Superior temporal gyrus (tissue), 1 donor: ENCODE measurements around the gene FAM120A.
A peak's percentile ranks its signal among the peaks of the same experiment; 100 is the strongest.
"Not testable (repeated sequence)": the region's sequence is repeated elsewhere in the genome, so short reads cannot be mapped to it uniquely, and the experiment has no call there.

Experiments used
- DNase-seq: peaks from one replicate; pipeline ENCODE4 v3.0.0-alpha.2; 2016; ENCODE audit errors: extremely low spot score

Gene FAM120A

DNA sequence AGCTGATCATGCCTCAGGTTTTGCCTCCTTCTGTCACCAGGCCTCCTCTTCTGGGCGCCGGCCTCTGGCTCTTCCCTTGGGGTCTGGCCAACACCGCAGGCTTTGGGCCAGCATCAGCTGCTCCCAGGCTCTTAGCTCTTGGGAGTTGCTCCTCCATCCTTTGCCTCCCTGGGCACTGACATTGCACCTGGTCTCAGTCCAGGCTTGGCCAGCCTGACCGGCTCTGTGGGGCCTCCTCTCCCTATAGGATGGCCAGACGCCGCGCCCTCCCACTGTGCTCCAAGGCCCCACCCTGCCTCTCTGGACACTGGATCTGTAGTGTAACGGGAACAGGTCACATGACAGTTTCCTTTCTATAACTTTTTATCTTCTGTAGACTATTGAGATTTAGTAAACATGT is 59.7 kb downstream of the FAM120A start:
- peak; percentile 45 for DNase-seq

DNA sequence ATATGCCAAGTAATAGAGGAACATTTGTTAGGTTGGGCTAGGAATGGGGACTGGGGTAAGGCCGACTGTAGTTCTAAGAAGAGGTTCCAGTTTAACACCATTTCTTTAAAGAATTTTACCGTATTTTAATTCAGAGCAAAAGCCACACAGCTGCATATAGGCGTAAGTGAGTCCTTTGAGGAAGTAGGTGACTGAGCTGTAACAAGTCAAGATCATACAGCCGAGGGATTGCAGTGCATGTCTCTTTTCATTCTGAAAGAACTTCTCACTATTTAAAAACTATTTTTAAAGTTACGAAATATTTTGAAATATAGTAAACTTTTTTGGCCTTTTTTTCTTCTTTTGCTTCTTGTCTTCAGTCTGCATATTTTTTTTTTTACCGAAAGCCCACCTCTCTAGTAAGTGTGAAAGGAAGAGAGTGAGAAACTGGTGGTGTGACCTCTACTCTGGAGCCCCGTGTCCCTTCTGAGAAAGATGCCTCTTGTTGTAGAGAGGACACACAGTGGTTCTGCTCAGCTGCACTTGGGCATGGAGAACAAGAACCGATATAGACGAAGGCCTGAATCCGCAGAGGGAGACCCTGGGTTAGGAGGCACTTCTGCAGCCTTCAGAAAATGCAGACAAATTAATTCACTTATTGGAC is 60.8 kb downstream of the FAM120A start:
- not testable (repeated sequence) for DNase-seq

DNA sequence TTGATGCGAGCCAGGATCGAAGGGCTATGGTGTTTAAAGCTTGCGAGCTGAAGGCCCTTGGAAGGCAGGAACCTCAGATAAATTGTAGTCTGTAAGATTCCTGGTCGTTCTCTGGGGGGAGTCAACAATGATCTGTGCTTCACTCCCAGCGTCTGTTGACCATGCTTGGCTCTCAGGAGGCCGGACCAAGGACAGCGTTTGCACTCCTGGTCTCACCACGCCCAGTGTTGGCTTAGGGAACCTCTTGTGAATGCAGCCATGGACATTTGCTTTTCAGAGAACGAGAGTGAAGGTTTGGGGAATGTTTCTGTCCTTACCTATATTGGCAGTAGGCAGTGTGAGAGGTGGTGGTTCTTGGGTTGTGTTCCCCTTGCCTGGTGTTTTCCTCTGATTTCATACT is 62.1 kb downstream of the FAM120A start:
- DNase-seq, result no peak

DNA sequence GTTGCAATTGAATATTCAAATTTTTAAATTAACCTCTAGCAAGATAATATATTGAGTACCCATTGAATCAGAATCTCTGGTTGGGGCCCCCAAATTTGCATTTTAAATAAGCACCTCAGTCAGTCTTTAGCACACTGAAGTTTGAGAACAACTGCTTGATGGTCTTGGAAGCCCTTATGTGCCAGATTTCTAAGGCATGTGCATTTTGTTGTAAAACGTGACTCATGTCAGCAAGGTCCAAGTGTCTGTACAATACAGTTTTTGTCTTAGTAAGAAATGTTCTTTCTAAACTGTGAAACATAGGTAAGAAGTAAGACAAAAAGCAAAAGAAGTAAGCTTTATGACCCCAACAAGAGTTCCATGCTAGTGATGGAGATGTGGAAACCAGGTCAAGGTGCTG is 65.8 kb downstream of the FAM120A start:
- no peak for DNase-seq

DNA sequence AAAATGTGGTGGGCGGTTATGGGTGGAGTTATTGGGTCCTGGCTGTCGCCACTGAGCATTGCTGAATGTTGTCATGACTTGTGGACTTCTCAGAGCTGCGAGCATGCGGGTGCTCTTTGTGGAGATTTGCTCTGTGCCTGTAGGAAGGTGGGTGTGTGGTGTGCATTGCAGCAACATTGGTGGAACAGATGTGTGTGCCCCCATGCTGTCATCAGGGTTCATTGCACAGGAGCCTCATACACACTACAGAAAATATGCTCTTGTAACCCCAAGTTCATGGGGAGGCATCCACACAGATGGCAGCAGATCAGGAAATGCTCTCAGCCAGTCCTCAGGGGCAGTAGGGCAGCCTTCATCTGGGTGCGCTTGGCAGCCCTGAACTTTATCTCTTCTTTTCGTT is 69.0 kb downstream of the FAM120A start:
- no peak for DNase-seq

DNA sequence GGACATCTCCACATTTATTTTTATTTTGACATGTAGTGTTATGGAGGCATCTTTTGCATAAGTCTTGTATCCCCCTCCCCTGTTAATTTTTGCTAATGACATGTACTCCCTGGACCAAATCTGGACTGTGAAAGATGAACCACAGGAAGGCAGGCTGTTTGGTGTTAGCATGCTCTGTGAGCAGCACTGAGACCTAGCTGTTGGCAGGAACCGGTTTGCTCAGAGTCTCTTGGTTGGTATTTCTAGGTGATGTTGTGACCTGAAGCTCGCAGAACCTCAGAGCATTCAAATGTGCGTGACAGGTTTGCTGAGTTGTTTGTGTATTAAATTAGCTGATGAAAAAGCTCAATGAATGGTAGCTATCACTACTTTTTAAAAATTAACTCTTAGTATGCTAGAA is 71.3 kb downstream of the FAM120A start:
- DNase-seq, result no peak

DNA sequence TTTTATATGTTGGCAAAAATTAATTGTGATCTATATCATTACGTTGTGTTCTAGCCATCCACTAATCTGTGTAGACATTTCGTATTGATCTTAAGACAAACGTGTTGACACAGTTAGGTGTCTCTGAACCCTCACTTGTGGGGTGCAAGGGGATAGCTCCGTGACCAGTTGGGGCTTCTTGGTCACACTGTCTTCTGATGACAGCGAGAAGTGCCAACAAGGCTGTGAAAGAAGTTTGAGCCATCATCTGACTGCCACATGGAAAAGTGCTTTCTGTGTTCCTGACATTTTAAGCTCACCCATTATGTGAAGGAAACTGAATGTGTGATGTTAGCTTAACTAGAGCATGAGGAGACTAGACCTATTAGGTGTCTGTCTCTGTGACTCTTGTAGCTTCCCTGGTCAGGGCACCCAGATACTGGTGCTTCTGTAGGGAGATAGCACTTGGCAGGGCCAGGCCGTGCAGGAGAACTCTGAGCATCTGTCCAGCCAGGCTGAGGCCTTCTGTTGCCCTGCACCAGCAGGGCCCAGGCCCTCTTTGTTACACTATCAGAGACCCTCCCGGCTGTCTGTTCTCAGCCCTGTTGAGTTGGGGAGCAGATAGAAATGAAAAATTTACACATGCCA is 72.1 kb downstream of the FAM120A start:
- DNase-seq, result no peak

DNA sequence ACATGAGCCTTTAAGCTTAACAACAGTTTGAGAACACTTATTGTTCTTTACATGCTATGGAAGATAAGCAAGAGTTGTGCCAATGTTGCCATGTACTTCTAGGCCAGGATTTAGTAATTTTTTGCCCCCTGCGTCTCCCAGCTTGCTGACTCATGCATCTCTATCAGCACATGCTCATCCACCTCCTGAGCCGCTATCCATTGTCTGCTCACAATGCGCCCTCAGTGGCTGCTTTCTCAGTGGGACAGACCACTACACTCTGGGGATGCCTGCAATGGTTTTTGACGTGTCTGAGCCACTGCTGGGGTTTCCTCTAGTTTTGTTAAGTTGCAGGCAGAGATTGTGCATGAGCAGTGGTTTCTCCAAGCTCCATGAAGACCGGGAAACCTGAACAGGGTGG is 74.0 kb downstream of the FAM120A start:
- peak; percentile 59 for DNase-seq

DNA sequence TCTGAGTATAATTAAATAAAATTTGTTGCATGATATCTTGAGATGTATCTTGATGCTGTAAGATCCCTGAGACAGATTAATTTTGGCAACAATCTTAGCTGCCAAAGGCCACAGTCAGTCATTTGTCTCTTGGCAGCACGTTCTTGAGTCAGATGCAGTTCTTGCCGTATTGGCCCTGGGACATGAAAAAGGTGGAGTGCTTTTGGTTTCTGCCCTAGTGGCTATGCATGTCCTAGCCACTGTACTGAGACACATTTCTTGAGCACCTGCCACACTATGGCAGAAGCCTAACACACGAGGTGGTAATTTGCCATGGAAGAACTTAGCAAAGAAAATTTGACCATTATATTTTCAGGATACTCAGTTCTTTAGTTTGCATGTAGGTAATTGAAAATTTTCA is 79.9 kb downstream of the FAM120A start:
- no peak for DNase-seq

DNA sequence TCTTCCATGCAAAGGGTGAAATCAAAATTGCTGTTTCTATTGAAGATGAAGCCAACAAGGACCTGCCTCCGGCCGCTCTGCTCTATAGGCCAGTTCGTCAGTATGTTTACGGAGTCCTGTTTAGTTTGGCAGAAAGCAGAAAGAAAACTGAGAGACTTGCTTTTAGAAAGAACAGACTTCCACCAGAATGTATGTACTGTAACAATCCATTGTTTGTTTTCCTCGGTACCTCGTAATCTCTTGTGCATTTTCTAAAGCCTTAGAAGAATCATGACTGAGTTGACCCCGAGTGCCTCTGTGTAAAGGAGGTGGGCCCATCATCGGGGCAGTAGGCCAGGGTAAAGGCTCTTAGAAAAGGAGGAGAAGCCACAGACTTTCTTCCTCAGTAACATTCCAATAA is 80.7 kb downstream of the FAM120A start:
- DNase-seq, result no peak

DNA sequence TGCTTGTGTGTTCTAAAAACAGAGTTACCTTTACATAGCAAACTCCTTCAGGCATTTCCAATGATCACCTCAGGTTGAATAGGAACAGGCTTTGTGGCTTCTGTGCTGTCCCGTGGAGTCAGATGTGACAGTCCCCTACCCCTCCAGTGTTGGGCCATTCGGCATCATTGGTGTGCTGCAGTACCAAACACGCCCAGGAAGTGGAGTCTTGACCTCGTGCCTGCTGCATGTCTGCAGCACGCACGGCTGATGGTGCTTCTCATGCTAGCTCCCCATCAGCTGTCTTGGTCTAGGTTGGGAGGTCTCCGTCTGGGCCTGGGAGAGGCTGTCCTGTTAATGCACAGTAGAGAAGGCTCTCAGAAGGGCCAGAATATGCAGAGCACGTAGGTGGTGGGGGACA is 82.4 kb downstream of the FAM120A start:
- DNase-seq, result no peak

DNA sequence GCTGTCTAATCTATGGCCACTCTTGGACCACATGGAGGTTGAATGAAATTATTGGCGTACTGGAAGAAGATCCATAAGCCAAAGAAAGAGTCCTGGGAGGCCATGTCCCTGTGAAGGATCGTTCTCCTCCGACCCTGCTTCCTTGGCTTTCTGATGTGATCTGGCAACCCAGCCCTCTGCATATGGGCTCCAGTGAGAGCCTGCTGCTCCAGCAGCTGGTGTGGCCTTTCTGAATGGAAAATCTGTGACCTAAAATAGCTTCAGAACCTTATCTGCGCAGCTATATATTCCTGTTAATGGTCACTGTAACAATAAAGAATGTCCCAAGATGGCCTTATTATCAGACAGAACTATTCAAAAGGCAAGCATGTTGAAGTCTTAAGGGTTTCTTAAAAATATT is 84.7 kb downstream of the FAM120A start:
- DNase-seq, result no peak

DNA sequence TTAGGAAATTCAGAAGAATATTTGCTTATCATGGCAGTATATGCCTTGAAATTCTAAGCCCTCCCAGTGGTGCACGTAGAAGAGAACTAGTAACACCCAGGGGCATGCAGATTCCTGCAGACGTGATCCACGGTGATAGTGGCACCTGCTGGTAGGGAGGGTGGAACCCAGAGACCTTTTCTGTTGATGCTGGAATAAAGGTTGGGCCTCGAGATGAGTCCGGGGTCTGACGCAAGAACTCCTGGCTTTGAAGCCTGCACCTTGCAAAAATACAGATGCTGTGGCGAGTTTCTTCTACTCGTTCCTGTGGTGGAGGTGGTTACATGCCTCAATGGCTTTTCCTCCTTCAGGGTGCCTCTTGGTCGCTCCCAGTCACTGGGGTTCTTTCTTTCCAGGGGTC is 85.4 kb downstream of the FAM120A start:
- no peak for DNase-seq

DNA sequence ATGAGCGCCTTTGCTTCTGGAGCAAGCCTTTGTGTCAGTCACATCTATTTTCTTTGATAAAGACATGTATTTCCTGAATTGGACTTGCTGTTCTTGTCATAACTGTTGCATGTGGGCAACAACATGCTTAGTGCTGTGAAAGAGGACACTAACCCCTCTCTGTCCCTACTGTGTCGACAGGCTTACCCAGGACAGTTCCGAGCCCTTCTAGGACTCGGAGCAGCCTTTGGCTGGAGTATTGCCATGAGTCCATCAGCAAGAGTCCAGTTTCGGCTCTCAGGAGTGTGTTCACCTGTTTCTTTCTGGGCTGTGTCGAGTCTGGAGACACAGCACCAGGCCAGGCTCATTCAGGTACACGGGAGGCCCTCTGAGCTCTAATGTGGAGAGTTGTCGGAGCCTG is 88.8 kb downstream of the FAM120A start:
- no peak for DNase-seq

DNA sequence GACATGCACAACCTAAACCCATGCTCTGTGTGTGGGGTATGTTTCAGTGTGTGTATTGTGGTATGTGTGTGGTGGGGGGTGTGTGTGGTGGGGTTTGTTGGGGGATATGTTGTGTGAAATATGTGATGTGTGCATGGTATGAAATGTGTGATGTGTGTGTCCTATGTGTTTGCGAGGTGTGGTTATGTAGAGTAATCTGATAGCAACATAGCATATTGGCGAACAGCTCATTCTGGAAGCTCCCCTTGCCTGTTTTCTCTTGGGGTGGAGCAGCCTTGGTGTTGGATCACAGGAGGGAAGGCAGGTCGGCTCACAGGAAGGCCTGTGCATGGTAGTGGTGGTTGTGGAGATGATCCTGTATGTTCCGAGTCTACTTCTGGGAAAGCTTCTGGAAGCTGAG is 89.5 kb downstream of the FAM120A start:
- no peak for DNase-seq

DNA sequence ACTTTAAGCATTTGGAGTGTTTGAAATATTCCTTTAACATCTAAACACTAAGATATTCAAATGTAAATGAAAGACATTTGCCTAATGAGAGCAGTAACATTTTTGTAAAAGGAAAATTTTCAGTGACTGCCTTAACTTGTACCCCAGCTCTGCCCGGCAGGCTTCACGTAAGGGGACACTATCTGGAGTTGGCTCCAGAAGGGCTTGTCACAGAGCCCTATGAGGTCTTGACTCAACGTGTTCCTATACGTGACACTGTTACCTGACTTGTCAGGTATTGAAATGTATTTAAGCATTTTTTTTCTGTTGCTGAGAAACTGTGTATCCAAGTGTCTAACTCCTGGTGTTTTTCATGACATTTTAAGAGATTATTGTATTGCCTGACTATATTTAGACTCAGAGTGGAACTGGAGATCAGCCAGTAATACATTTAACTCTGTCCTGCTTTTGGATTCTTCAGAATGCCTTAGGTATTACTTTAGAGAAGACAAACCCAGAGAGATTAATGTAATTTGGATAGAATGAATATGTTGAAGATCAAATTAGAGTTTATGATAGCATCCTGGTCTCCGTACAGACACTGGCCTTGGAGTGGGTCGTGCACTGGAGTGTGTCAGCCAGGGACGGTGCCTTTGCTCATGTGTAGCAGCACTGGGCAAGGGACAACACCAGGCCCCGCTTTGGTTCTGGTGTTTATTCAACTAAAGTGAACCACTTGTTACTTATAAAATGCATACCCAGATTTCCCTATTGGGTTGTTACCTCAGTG is 90.3 kb downstream of the FAM120A start:
- DNase-seq, result no peak

DNA sequence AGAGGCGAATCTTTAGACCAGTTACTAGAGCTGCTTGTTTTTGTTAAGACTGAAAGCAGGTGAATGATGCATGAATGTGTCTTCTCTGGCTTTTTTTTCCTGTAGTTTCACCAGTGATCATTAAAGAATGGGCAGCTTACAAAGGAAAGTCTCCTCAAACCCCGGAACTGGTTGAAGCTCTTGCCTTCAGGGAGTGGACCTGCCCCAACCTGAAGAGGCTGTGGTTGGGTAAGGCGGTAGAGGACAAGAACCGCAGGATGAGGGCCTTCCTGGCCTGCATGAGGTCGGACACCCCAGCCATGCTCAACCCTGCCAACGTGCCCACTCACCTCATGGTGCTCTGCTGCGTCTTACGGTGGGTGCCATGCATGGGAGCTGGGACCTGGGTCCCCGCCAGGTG is 91.6 kb downstream of the FAM120A start:
- no peak for DNase-seq

DNA sequence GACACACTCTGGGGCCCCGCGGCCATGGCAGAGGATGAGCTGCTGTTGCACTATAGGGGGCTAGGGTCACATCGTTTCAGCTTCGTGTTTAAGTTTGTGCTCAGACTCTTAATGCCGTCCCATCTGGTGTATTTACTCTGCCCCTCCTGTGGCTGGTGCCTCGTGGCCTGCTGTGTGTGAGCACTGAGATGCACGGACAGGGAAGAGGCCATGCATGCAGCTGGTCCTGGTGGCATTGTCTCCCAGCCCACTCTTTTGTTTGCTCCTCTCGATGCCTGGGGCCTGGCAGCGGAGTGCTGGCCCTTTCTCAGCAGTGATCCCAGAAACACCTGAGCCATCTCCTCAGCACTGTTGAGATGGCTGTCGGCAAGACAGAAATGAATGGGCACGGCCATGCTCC is 94.9 kb downstream of the FAM120A start:
- no peak for DNase-seq

DNA sequence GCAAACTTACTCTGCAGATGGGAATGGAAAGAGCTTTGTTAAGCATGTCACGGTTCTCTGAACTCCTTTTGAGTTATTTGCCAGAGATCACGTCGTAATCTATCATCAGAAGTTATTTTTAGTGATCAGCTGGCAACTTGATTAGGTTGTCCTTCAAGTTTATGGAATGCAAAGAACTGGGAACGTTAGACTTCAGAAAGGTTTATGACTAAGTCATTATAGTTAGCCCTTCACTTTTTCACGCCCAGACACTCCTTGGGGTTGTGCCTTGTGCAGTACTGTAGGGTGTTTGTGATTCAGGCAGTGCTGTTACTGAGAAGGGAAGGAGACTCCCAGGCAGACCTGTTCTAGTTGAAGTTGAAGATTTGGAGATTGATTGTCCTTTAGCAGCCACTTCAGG is 98.1 kb downstream of the FAM120A start:
- no peak for DNase-seq

DNA sequence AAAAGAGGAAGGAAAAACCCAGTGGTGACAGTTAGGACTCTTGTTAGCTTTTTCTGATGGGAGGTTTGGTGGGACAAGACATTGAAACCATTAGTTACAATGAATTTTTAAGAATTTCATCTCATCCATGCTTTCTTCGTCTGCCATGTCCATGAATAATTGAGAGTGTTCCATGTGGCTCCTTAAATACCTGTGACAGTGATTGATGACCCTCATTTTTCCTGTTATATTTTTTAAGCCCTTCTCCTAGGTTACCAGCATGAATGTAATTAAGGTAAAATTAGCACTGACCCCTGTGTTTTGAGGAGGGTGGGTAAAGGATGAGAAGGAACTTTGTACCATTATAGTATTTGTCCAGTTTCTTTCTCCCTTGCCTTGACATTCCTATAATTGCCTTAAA is 101.4 kb downstream of the FAM120A start:
- no peak for DNase-seq

DNA sequence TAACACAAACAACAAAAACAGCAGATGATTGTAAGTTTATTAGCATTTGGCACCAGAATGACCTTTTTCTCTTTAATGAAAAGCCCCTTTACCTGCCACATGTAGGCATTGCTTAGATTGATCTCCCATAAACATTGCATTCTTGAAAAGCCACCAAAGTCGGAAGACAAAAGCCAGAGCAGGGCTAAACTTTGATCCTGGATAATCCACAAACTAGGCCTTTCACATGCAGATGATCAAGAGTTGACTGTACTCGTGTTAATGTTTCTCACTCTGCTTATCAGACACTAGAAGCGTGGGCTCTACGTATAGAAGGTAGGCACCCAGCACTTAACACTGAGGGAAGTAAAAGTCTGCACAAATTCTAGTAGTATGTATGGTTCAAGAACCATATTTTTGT is 103.9 kb downstream of the FAM120A start:
- no peak for DNase-seq

DNA sequence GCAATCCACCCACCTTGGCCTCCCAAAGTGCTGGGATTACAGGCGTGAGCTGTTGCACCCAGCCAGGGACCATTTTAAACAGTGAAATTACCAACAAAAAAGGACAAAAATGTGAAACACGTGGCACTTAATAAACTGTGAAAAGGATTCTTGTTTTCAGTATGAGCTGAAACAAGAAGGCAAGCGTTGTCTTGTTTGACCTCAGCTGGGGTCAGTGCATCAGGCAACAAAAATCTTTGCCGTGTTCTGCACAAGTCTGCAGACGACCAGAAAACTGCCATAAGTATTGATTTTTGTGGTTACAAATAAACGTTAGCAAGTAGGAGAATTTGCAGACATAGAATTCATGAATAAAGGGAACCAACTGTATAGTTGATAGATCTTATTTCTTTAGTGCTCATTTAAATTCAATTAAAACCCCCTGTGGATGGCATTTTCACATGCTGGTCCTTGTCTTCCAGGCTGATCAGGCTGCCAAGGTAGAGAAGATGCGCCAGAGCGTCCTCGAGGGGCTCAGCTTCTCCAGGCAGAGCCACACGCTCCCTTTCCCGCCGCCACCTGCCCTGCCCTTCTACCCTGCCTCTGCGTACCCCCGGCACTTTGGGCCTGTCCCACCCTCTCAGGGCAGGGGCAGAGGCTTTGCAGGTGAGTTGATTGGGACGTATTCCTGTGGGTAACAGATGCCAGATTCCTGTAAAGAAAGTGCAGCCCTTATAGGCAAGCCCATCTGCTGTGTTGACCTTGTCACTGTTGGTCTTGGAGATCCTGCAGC is 106.1 kb downstream of the FAM120A start:
- no peak for DNase-seq

DNA sequence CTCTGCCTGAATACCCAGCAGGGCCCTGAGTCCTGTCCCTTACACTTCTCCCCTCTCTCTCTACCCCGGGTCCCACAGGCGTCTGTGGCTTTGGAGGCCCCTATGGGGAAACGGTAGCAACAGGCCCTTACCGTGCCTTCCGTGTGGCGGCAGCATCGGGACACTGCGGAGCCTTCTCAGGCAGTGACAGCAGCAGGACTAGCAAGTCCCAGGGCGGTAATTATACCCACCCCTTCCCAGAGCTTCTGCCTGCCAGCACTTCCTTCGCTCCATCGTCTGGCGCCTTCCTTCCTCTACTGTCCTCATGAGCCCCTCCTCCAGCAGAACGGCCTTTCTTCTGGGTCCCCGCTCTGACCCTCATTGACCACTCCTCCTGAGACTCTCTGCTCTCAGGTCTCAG is 107.0 kb downstream of the FAM120A start:
- DNase-seq, result no peak
